NCI-H187 treated with DMSO at 0.1 percent for 48 hours (cell line): Measurements from ENCODE around the gene ARPC1A.
"Not testable (repeated sequence)": the region's sequence is repeated elsewhere in the genome, so short reads cannot be mapped to it uniquely, and the experiment has no call there.

Experiments
- DNase-seq: peaks from one replicate; lab custom pipeline; 2025; lab: John Stamatoyannopoulos, UW

The ARPC1A gene

DNA sequence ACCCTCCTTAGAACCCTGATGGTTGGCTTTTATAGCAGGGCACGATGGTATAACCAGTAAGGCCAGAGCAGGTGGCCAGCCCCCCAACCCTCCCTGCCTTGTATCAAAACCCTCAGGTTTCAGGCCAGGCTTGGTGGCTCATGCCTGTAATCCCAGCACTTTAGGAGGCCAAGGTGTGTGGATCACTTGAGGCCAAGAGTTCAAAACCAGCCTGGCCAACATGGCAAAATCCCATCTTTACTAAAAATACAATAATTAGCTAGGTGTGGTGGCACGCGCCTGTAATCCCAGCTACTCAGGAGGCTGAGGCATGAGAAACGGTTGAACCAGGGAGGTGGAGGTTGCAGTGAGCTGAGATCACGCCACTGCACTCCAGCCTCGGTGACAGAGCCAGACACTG, 3.0 kb upstream of the ARPC1A start:
- DNase-seq: not testable (repeated sequence)

DNA sequence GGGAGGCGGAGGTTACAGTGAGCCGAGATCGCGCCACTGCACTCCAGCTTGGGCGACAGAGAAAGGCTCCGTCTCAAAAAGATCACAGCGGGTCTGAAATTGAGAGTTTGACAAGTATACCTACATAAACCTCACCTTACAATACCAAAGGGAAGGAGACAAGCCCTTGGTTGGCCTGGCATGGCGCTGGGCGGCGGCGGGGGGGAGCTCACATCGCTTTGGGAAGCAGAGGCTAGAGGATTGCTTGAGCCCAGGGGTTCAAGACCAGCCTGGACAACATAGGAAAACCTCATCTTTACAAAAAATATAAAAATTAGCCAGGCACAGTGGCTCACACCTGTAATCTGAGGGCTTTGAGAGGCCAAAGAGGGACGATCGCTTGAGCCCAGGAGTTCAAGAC, 1.1 kb upstream of the ARPC1A start:
- DNase-seq: no peak

DNA sequence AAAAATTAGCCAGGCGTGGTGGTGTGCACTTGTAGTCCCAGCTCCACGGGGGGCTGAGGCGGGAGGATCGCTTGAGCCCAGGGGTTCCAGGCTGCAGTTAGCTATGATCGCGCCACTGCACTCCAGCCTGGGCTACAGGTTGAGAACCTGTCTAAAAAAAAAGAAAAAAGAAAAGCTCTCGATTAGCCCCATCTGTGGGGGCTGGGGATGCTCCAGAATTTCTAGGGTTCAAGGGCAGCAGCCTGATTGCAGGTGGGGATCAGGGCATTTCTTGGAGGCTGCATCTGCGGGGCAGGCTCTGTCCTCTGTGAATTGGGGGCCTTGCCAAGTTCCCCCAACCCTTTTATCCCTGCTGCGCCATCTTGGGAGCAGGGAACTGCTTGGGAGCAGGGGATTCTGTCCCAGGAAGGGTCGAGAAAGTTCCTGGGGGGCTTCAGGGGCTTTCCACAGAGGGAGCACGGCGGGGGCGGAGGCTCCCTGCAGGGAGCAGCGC, 651 bp upstream of the ARPC1A start:
- no peak for DNase-seq

DNA sequence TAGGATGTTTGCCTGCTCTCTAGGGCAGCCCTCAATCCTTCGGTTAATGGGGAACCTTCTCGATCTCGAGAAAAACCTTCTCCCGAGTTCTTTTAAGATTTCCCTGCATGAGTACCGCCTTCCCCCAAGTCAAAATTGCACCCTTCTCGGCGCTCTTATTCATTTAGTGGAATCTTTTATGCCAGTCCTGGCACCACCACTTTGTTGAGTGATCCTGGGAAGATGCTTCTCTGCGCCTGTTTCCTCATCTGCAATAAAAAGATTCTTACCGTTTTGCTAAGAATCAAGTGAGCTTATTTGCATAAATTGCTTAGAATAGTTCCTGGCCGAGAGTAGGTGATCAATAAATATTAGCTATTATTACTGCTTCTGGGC, 697 bp downstream of the ARPC1A start:
- DNase-seq: no peak

DNA sequence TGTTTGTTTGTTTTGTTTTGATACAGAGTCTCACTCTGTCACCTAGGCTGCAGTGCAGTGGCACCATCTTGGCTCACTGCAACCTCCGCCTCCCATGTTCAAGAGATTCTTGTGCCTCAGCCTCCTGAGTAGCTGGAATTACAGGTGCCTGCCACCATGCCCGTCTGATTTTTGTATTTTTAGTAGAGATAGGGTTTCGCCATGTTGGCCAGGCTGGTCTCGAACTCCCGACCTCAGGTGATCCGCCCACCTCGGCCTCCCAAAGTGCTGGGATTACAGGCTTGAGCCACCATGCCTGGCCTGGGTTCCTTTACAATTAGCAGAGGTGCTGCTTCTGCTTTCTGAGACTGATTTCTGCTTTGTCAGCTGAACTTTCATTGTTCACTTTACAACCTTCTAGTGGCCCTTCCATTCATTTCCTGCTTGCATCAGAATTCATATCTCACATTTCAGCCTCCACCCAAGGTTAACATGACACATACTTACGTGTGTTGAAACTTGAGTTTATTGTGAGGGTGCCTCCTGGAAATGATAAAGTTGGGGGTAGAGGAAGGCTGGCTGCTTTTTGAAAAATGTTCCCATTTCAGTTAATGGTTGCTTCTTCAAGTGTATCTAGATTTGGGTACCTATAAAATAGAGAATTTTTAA, 4.7 kb downstream of the ARPC1A start:
- DNase-seq: not testable (repeated sequence)

DNA sequence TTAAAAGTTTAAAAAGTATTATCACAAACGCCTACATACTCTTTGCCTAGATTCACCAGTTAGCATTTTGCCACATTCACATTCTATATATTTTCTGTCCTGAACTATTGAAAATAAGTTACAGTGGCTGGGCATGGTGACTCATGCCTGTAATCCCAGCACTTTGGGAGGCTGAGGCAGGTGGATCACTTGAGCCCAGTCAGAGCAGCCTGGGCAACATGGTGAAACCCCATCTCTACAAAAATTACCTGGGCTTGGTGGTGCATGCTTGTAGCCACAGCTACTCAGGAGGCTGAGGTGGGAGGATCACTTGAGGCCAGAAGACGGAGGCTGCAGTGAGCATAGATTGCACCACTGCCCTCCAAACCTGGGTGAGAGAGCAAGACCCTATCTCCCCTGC, 5.3 kb downstream of the ARPC1A start:
- no peak for DNase-seq

DNA sequence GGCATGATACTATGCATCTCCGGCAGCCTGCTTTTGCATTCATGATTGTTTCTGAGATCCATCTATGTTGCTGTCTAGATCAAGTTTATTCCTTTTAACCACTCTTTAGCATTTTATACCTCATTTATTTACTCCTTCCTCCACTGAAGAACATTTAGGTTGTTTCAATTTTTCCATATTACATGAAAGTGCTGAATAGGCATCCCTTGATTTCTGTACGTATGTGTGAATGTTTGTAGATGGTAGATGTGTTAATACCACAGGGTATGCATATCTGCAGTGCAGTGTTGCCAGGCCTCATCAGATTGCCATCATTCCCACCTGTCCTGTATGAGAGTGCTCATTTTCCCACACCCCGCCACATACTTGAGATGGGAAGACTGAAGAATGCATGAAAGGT, 13.9 kb downstream of the ARPC1A start:
- no peak for DNase-seq

DNA sequence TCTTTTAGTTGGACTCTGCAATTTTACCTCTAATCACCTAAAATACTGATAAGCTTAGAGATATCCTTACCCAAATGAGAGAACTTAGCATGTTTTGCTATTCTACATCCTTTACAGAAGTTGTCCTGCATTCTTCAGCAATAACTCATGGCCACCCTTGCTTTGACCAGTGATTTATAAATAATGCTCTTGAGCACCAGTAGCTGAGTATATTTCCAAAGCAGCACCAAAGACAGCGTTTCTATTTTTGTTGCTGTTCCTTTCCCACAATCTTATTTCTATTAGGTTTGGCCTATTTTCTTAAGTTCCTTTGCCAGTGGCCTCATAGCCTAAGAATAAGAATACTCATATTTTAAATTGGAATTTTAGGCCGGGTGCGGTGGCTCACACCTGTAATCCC, 15.0 kb downstream of the ARPC1A start:
- DNase-seq: no peak

DNA sequence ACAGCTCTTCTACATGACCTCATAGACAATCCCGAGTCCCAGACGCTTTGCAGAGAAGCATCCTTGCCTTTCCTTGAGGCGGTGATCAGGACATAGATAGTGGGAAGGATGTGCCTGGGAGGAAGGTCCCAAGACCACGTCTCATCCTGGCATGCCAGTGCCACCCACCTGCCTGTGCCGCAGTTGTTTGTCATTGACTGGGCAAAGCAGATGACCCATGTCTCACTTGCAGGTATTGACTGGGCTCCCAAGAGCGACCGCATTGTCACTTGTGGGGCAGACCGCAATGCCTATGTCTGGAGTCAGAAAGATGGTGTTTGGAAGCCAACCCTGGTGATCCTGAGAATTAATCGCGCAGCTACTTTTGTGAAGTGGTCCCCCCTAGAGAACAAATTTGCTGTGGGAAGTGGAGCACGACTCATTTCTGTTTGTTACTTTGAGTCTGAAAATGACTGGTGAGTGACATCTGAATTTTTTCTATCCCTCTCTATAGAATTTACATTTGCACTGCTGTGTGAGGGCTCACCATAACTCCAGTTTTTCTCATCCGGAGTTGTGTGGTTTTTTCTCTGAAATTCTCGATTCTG, 18.5 kb downstream of the ARPC1A start:
- no peak for DNase-seq

DNA sequence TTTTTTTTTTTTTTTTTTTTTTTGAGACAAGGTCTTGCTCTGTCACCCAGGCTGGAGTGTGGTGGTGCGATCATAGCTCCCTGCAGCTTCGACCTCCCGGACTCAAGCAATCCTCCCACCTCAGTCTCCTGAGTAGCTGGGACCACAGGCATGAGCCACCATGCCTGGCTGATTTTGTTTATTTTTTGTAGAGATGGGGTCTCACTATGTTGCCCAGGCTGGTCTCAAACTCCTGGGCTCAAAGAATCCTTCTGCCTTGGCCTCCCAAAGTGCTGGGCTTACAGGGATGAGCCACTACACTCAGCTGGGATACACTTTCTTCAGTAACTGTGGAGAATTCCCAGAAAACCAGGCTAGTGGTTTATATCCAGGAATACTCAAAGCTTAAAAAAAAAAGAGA, 24.9 kb downstream of the ARPC1A start:
- DNase-seq: not testable (repeated sequence)

DNA sequence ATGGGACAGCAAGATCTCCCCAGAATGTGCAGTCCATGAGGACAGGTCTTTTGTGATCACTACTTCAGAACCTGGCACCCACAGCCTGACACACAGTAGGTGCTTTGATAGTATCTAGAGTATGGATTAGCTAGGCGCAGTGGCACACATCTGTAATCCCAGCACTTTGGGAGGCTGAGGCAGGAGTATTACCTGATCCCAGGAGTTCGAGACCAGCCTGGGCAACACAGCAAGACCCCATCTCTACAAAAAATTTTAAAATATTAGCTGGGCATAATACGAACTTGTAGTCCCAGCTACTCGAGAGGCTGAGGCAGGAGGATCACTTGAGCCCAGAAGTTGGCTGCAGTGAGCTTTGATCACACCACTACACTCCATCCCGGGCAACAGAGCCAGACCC, 26.5 kb downstream of the ARPC1A start:
- DNase-seq: no peak

DNA sequence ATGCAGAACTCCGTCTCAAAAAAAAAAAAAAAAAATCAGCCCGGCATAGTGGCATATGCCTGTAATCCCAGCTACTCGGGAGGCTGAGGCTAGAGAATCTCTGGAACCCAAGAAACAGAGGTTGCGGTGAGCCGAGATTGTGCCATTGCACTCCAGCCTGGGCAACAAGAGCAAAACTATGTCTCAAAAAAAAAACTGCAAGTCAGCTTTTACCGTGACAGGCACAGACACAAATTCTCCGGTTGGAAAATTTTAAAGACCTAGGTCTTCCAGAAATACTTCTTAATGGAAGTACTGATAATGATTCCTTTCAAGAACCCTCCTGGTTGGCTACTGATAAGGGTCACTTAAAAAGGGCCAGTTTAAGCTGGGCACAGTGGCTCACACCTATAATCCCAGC, 29.4 kb downstream of the ARPC1A start:
- DNase-seq: no peak

DNA sequence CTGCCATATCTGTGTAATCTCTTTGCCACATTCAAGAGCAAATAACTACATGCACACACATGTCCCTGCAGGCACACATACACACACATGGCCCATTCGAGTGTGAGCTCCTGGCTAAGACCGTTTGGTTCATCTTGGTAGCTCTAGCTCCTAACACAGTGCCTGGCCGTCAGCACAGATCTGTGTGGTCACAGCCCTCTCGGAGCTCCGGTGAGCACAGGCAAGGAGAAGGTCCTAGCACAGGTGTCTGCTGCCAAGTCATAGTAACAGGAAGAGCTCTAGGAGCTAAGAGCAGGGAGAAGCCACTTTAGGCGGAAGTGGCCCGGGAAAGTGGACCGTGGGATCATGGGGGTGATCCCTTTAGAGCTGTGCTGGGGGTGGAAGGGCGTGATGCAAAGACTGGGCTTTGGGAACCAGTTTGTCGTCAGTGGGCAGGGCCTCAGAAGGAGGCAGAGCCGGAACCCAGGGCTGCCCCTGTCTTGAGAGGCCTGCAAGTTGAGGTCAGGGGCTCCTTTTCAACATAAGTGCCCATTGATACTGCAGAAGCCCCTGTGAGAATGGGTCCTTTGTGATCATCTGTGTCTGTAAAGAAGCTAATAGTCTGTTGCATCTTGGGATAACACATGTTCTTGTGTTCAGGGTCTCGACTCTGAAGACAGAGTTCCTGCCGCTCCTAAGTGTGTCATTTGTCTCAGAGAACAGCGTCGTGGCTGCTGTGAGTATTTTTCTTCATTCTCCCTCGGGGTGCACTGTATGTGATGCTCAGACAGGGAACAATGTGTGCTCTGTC, 32.2 kb downstream of the ARPC1A start:
- DNase-seq: no peak

DNA sequence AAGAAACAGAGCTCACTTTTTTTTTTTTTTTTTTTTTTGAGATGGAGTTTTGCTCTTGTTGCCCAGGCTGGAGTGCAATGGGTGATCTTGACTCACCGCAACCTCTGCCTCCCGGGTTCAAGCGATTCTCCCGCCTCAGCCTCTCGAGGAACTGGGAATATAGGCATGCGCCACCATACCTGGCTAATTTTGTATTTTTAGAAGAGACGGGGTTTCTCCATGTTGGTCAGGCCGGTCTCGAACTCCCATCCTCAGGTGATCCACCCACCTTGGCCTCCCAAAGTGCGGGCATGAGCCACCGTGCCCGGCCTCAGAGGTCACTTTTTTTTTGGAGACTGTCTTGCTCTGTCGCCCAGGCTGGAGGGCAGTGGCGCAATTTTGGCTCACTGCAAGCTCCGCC, 32.8 kb downstream of the ARPC1A start:
- not testable (repeated sequence) for DNase-seq

DNA sequence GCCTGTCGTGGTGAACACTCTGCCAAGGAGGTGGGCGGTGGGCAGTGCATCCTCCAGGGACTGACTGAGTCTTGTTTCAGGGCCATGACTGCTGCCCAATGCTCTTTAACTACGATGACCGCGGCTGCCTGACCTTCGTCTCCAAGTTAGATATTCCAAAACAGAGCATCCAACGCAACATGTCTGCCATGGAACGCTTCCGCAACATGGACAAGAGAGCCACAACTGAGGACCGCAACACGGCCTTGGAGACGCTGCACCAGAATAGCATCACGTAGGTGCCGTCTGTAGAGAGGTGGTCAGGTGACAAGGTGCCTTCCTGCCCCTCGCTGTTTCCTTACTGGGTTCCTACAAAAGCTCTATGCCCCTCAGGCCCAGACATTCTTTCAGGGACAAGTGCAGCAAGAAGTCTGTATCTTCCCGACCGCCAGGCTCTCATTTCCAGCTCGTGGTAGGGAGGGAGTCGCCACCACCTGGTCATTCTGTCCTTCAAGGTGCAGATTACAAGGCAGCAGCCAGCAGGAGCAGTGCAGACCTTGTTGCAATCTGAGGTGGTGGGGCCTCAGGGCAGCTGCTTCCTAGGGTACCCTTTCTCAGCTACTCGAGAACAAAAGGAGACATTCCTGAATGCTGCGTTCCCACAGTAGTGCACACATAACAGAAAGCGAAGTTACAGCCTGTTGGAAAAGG, 33.9 kb downstream of the ARPC1A start:
- no peak for DNase-seq

DNA sequence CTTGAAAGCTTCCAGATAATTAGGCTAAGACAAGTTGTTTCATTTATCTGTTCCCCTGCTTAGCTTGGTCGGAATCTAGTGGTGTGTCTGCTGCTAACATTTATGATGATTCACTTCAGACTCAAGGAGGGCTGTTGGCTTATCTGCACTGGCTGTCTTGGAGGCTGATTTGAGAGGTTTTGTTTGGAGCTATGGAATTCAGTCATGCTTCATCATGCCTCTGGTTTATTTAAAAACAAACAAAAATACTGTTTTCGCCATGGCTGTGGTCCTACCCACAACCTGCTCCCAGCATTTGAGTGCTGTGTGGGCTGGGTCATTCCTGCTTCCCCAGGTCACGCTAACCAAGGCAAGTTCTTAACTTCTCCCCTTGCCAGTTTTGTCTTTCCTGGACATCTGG, 37.1 kb downstream of the ARPC1A start:
- DNase-seq: no peak

DNA sequence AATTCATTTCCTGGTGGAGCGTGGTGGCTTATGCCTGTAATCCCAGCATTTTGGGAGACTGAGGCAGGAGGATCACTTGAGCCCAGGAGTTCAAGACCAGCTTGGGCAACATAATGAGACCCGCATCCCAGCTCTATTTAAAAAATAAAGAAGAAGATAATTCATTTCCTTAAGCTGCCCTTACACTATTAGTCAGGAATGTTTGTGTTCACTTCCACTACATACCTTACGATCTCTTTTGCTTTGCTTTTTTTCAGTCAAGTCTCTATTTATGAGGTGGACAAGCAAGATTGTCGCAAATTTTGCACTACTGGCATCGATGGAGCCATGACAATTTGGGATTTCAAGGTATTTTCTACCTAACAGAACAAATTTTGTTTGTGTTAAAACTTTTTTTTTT, 37.6 kb downstream of the ARPC1A start:
- DNase-seq: no peak

DNA sequence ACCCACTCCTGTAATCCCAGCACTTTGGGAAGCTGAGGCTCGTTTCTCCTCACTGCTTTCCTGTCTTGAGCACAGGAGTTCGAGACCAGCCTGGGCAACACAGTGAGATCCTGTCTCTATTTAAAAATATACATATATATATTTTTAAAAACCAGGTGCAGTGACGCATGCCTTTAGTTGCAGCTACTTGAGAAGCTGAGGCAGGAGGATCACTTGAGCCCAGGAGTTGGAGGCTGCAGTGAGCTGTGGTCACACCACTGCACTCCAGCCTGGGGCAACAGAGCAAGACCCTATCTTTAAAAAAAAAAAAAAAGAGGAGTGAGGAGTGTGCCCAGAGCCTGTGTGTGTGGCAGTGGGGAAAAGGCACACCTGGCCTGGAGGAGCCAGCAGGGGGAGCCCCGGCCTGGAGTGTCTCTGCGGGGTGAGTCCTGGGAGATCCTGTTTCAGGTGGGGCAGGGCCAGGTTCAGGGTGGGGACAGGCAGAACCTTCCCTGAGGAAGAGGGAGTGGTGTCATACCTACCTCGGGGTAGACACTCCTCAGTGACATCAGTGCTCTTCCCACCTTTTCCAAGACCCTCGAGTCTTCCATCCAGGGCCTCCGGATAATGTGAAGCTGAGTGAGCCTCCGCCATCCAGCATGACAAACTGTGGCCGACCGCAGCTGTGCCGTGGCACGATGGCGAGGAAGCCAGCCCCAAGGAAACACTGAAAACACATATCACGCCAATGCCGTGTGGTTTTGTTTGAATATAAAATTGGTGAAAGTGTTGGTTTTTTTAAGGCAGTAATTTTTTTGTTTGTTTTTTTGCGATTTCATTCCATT, 39.8 kb downstream of the ARPC1A start:
- no peak for DNase-seq

DNA sequence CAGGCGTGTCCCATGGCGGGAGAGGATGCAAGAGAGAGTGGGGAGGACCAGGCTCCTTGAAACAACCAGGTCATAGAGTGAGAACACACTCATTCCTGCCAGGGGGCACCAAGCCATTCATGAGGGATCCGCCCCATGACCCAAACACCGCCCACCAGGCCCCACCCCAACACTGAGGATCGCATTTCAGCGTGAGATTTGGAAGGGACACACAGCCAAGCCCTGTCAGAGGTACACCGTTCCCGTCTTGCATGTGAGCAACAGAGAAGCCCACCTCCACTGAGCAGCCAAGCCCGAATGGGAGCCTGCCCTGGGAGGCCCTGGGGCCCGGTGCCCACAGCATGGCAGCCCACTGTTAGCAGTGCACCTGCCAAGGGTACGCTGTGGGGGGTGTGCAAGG, 40.9 kb downstream of the ARPC1A start:
- DNase-seq: no peak

DNA sequence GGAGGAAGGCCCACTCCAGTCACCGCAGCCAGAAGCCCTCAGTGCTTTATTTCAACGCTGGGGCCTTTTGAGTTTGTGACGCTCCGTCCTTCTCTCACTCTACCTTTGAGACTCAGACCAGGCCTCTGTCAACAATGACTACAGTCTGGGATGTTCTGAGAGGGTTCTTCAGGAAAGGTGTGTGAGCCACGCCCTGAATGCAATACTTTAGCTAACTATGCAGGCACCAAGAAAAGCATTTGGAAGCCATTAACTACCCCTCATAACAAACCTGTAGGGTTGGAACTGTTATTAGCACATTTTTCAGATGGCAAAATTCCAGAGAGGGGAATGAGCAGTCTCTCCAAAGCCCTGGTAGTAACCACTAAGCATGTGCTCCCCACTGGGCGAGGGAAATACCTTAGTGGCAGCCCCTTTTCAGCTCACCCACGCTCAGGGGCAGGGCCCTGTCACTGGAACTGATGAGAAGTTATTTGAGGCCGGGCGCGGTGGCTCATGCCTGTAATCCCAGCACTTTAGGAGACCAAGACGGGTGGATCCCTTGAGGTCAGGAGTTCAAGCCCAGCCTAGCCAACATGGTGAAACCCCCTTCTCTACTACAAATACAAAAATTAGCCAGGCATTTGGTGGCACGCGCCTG, 43.2 kb downstream of the ARPC1A start:
- DNase-seq: no peak

DNA sequence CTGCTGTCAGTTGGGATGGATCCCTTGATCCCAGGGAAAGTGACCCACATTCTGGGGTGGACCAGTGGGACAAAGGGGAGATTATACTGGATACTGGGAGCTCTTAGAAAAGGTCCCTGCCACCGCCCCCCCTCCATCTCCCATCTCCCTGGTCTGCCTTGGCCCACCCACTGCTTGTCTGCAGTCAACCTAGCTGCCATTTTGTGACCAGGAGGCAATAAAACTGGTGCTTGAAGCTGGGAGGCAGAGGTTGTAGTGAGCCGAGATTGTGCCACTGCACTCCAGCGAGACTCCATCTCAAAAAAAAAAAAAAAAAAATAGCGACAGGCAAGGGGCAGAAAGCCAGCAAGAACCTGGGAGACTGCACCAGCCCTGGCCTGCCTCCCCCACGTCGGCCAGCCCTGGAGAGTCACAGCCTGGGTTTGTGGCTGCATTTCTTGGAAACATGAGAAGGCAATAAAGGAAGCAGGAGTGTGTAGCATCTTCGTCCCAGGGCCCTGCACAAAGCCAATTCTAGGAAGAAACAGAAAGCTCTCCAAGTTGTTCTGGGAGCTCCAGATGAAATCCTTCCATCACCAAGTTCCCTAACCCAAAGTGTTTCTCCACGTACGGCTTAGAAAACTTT, 44.2 kb downstream of the ARPC1A start:
- no peak for DNase-seq
